GM18520 (cell line): ENCODE measurements around the gene MAD1L1.
"Not testable (repeated sequence)": the region's sequence is repeated elsewhere in the genome, so short reads cannot be mapped to it uniquely, and the experiment has no call there.

Source experiments
- ATAC-seq: cut with Tn5 transposase; IDR thresholded peaks from one replicate; pipeline ENCODE4 v1.9.1; 2021; ENCODE audit not compliant: unreplicated experiment

Gene MAD1L1

GRCh38 chr7:1873857-1874589 lies 358.7 kb downstream of the MAD1L1 start:
- no peak for ATAC-seq

- no peak for ATAC-seq
Measured at GRCh38 chr7:1873421-1873820, 359.3 kb downstream of the MAD1L1 start.

- ATAC-seq, result no peak
Measured at GRCh38 chr7:1873070-1873405, 359.7 kb downstream of the MAD1L1 start.

- ATAC-seq, result no peak
Measured at GRCh38 chr7:1872191-1873069, 360.3 kb downstream of the MAD1L1 start.

GRCh38 chr7:1869452-1870130 lies 363.2 kb downstream of the MAD1L1 start:
- no peak for ATAC-seq

GRCh38 chr7:1868516-1869165 lies 364.1 kb downstream of the MAD1L1 start:
- no peak for ATAC-seq

- ATAC-seq, result no peak
Measured at GRCh38 chr7:1867370-1868260, 365.1 kb downstream of the MAD1L1 start.

GRCh38 chr7:1866601-1867000 lies 366.1 kb downstream of the MAD1L1 start:
- no peak for ATAC-seq

- ATAC-seq, result no peak
Measured at GRCh38 chr7:1865571-1866255, 367.0 kb downstream of the MAD1L1 start.

- no peak for ATAC-seq
Measured at GRCh38 chr7:1865000-1865555, 367.7 kb downstream of the MAD1L1 start.

GRCh38 chr7:1864161-1864940 lies 368.4 kb downstream of the MAD1L1 start:
- no peak for ATAC-seq

GRCh38 chr7:1863091-1863900 lies 369.4 kb downstream of the MAD1L1 start:
- no peak for ATAC-seq

GRCh38 chr7:1862560-1862959 lies 370.2 kb downstream of the MAD1L1 start:
- ATAC-seq, result no peak

GRCh38 chr7:1861799-1862458 lies 370.8 kb downstream of the MAD1L1 start:
- no peak for ATAC-seq

GRCh38 chr7:1860881-1861798 lies 371.6 kb downstream of the MAD1L1 start:
- not testable (repeated sequence) for ATAC-seq
